GM12878 (cell line): Measurements from ENCODE around the gene SCIMP. TPM values are rescaled to one million over a fixed set of nuclear protein-coding genes. Genes with fewer than 3 reads are reported as not detected.
A peak's percentile ranks its signal among the peaks of the same experiment; 100 is the strongest.

Source experiments
- ATAC-seq: fragments of 200-7000 bp; cut with Tn5 transposase; 3 replicates; pipeline ENCODE4 v1.9.1; 2020; ENCODE audit warnings: mild to moderate bottlenecking, moderate library complexity
- BruUV-seq: library from RNA; stranded (reverse); fragments of 400-500 nt; replicated peaks from 2 replicates; lab custom pipeline; 2021; lab: Mats Ljungman, UMichigan
- CTCF ChIA-PET: fragments of 300-600 bp; sonication (Branson Sonifier 250); formaldehyde crosslinking; extraction: SDS; loops from one replicate; lab custom pipeline; 2021; ENCODE audit warnings: inconsistent platforms; lab: Yijun Ruan, JAX
- POLR2A ChIA-PET: fragments of 350-600 bp; formaldehyde crosslinking; extraction: SDS; loops from one replicate; lab custom pipeline; 2021; ENCODE audit warnings: inconsistent platforms; lab: Charles Lee
- RAD21 ChIA-PET: fragments of 300-600 bp; sonication (Branson Sonifier 250); formaldehyde crosslinking; loops from one replicate; lab custom pipeline; 2023; ENCODE audit warnings: antibody characterized with exemption; ENCODE audit not compliant: unreplicated experiment; lab: Charles Lee
- SMC1A ChIA-PET: fragments of 300-600 bp; sonication (Branson Sonifier 250); formaldehyde crosslinking; loops from one replicate; lab custom pipeline; 2023; ENCODE audit not compliant: unreplicated experiment, uncharacterized antibody; lab: Charles Lee
- DNase-seq: peaks from one replicate; pipeline ENCODE4 v3.0.0-alpha.2; 2011; ENCODE audit warnings: low read depth, low spot score
- FAIRE-seq: peaks from 3 replicates; lab custom pipeline; 2011; peaks lifted over from hg19 to GRCh38; lab: Jason Lieb, UNC
- H2AFZ ChIP-seq: 2 replicates; pipeline ENCODE4 v1.6.0; 2011; ENCODE audit warnings: low read depth, low read length, control low read depth; ENCODE audit not compliant: control insufficient read depth
- H3K27ac ChIP-seq: 2 replicates; pipeline ENCODE4 v1.5.1; 2011; ENCODE audit warnings: control low read depth; ENCODE audit not compliant: control insufficient read depth, insufficient read depth
- H3K27me3 ChIP-seq, 2 experiments: replicated peaks in 1 of 2; 2 replicates each; pipeline versions ENCODE4 v1.6.0 to v1.6.1; 2011; ENCODE audit warnings: low read length in 1 of 2; ENCODE audit not compliant: control insufficient read depth in 2 of 2, insufficient read depth in 2 of 2
- H3K36me3 ChIP-seq, 2 experiments: 2 replicates each; pipeline ENCODE4 v1.5.1; 2011; ENCODE audit warnings: low read length in 1 of 2; ENCODE audit not compliant: control insufficient read depth in 2 of 2, insufficient read depth in 2 of 2
- H3K4me1 ChIP-seq: 2 replicates; pipeline ENCODE4 v1.6.1; 2011; ENCODE audit warnings: mild to moderate bottlenecking, low read length, moderate library complexity, mixed read lengths; ENCODE audit not compliant: control insufficient read depth, insufficient read depth
- H3K4me2 ChIP-seq: 2 replicates; pipeline ENCODE4 v1.6.0; 2011; ENCODE audit warnings: control low read depth; ENCODE audit not compliant: control insufficient read depth, insufficient read depth
- H3K4me3 ChIP-seq: fragments of 200-600 bp; sonication (generic); 2 replicates; pipeline ENCODE4 v1.5.1; 2016
- H3K79me2 ChIP-seq: 2 replicates; pipeline ENCODE4 v1.6.0; 2011; ENCODE audit warnings: low read length; ENCODE audit not compliant: control insufficient read depth, insufficient read depth
- H3K9ac ChIP-seq: 2 replicates; pipeline ENCODE4 v1.8.0; 2011; ENCODE audit warnings: low read length, control low read depth, mixed read lengths; ENCODE audit not compliant: control insufficient read depth, insufficient read depth
- H3K9me3 ChIP-seq: replicated peaks from 3 replicates; pipeline ENCODE4 v1.5.1; 2011; ENCODE audit warnings: mild to moderate bottlenecking, low read length; ENCODE audit not compliant: control insufficient read depth, insufficient read depth
- H4K20me1 ChIP-seq: 2 replicates; pipeline ENCODE4 v1.6.0; 2011; ENCODE audit not compliant: control insufficient read depth, insufficient read depth
- HDAC6 ChIP-seq: fragments of 200-600 bp; sonication (generic); IDR thresholded peaks from one replicate; pipeline ENCODE4 v1.8.0; 2017; ENCODE audit warnings: antibody characterized with exemption; ENCODE audit not compliant: unreplicated experiment
- KLF5 ChIP-seq: fragments of 450-650 bp; IDR thresholded peaks from 2 replicates; pipeline ENCODE4 v1.6.1; 2014; ENCODE audit warnings: mild to moderate bottlenecking; ENCODE audit not compliant: partially characterized antibody
- MXI1 ChIP-seq: fragments of 150-350 bp; IDR thresholded peaks from 2 replicates; pipeline ENCODE4 v1.6.1; 2011; ENCODE audit warnings: low read depth, mild to moderate bottlenecking, inconsistent platforms, low read length, improper control_type of control experiment
- NBN ChIP-seq: fragments of 450-650 bp; IDR thresholded peaks from 2 replicates; pipeline ENCODE4 v1.6.1; 2016
- NFIC ChIP-seq: IDR thresholded peaks from 2 replicates; pipeline ENCODE4 v1.6.1; 2012; ENCODE audit warnings: low read depth, mild to moderate bottlenecking, inconsistent platforms, low read length, moderate library complexity
- SMAD5 ChIP-seq: IDR thresholded peaks from 2 replicates; pipeline ENCODE4 v1.6.1; 2016; ENCODE audit warnings: antibody characterized with exemption, low read depth
- STAT1 ChIP-seq: fragments of 450-650 bp; conservative IDR thresholded peaks from 2 replicates; pipeline ENCODE4 v1.6.1; 2014; ENCODE audit warnings: antibody characterized with exemption, mild to moderate bottlenecking
- SUZ12 ChIP-seq: fragments of 200-600 bp; sonication (generic); IDR thresholded peaks from one replicate; pipeline ENCODE4 v1.6.1; 2018; ENCODE audit warnings: antibody characterized with exemption, mild to moderate bottlenecking; ENCODE audit not compliant: unreplicated experiment
- TBL1XR1 ChIP-seq: IDR thresholded peaks from 2 replicates; pipeline ENCODE4 v1.6.1; 2012; ENCODE audit warnings: low read depth, low read length, improper control_type of control experiment
- TCF3 ChIP-seq: IDR thresholded peaks from 2 replicates; pipeline ENCODE4 v1.6.1; 2012; ENCODE audit warnings: low read depth, mild to moderate bottlenecking, low read length, borderline replicate concordance; ENCODE audit not compliant: insufficient read depth
- ZNF217 ChIP-seq: fragments of 450-650 bp; IDR thresholded peaks from 2 replicates; pipeline ENCODE4 v1.6.1; 2017; ENCODE audit warnings: antibody characterized with exemption, mild to moderate bottlenecking
- WGBS: methylation state at CpG from one replicate; pipeline ENCODE4 v1.1.6; 2016; ENCODE audit warnings: low lambda C conversion rate; ENCODE audit not compliant: insufficient replicate concordance, insufficient coverage; ENCODE audit errors: missing lambda C conversion rate; 5-methylcytosine and 5-hydroxymethylcytosine counted together
- in situ Hi-C: fragments of 300-500 bp; cut with MboI; formaldehyde crosslinking; loops from 9 replicates; pipeline ENCODE4 v1.14.3; 2018; ENCODE audit warnings: mixed read lengths
- intact Hi-C: fragments of 100-400 bp; cut with micrococcal nuclease; formaldehyde crosslinking; loops from one replicate; pipeline ENCODE4 v1.14.2; 2022; ENCODE audit not compliant: unreplicated experiment
- polyA plus RNA-seq, 11 experiments: library from polyadenylated mRNA; depleted of rRNA in 4 of 11; unstranded in 6 of 11; stranded (reverse) in 5 of 11; fragments of >200 nt; fragmentation: Nextera tagmentation in 4 of 11; fragmentation: Illumina TruSeq in 1 of 11; extraction: Ambion mirVana in 4 of 11; extraction: Trizol in 1 of 11; gene quantifications; 1 replicate in 1 of 11; 2 replicates in 10 of 11; pipeline versions ENCODE4 v1.2.1 to v1.2.3, GENCODE V29; 2011 to 2016; ENCODE audit warnings: inconsistent platforms in 2 of 11, missing spikeins in 2 of 11, low read depth in 1 of 11
- total RNA-seq, 4 experiments: library from RNA; depleted of rRNA in 3 of 4; stranded (reverse); fragments of >200 nt in 3 of 4; fragmentation: Illumina TruSeq in 1 of 4; extraction: Trizol in 1 of 4; gene quantifications; 2 replicates each; pipeline versions ENCODE4 v1.2.1 to v1.2.3, GENCODE V29; 2013 to 2021
- TF ChIP-seq, protein P1 (sequence below): IDR thresholded peaks from 2 replicates; pipeline ENCODE4 v1.6.1; 2011; ENCODE audit warnings: borderline replicate concordance, low read depth, mild to moderate bottlenecking, moderate library complexity, mixed read lengths, low read length; ENCODE audit not compliant: insufficient read depth; ENCODE audit errors: extremely low read length
- TF ChIP-seq, protein P2 (sequence below): fragments of 450-650 bp; IDR thresholded peaks from 2 replicates; pipeline ENCODE4 v1.6.1; 2017; ENCODE audit warnings: mild to moderate bottlenecking, low read depth, inconsistent platforms; ENCODE audit not compliant: poor library complexity, severe bottlenecking
- TF ChIP-seq, protein P3 (sequence below): IDR thresholded peaks from 2 replicates; pipeline ENCODE4 v1.6.1; 2011; ENCODE audit warnings: mild to moderate bottlenecking, low read depth, low read length, moderate library complexity; ENCODE audit not compliant: insufficient replicate concordance

Gene SCIMP
- total and polyA plus RNA-seq, 10 of the 15 experiments (the other 5 are each of a cell fraction or from before 2014, with no cell fraction given) = 56.7 to 151 (median 95.0) TPM

DNA sequence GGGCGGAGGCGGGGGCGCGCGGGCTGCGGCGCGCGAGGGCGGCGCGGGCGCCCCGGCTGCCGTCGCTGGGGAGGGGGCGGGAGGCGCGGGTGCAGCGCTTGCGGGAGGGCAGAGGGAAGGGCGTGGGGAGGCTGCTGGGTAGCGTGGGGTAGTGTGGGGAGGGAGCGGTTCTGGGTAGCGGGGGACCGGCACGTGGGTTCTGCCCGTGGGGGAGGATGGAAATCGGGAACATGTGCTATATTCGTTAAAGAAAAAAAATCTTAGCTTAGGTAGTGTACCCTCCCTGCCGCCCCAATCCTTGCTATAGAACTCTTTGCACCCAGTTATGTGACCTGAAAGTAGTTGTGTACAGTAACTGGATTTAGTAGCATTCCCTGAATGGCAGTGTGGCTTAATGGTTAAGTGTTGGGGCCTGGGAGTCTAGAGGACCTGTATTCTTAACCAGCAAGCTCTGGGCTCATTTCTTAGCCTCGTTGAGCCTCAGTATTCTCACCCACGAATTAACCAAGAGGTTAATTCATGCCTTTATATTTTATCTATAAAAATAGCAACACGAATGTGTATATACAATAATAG lies 48.1 kb upstream of the SCIMP start (continued):
- TF ChIP-seq SMAD5 (no peak), MXI1 (peak; percentile 47; the same call in 1 of the 2 replicates)
- TF ChIP-seq, protein P1, sequence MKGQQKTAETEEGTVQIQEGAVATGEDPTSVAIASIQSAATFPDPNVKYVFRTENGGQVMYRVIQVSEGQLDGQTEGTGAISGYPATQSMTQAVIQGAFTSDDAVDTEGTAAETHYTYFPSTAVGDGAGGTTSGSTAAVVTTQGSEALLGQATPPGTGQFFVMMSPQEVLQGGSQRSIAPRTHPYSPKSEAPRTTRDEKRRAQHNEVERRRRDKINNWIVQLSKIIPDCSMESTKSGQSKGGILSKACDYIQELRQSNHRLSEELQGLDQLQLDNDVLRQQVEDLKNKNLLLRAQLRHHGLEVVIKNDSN = peak; percentile 35

DNA sequence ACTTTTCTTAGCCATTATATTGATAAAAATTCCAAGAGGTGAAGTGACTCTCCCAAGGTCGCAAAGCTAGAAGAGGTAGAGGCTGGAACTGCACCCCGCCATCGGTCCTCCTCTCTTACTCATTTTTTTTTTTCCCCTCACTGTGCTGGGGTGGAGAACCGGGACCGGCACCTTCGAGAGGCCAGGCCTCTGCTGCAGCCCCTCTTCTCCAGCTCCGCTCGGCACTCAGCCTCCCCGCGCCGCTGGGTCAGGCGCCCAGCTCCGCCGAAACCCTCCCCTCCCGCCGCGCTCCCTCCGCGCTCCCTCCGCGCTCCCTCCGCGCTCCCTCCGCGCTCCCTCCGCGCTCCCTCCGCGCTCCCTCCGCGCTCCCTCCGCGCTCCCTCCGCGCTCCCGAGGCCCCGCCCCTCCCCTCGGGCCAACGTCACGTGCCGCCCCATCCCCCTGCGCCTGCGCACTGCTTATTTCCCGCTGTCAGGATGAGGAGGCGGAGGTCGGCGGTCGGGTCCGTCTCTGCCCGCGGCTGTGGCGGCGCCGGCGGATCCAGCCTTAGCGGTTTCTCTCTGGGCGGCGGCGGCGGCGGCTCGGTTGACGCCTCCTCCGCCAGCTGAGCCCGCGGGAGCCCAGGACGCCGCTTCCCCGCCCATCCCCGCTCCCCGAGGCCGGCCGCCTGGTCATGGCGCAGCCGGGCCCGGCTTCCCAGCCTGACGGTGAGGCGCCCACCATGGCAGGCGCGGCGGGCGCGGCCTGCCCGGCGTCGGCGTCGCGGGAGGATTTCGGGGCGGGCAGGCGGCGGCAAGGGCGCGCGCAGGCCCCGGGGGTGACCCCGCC lies 47.4 kb upstream of the SCIMP start, which contains the start of gene RABEP1:
TSS of gene RABEP1 (plus strand) at position 471 of the 828 bp plus-strand sequence. CDS start at position 674, 203 bp downstream.
- Histone ChIP-seq H3K9ac (peak within 1 kb of the TSS; percentile 92), H3K4me3 (peak within 1 kb of the TSS; percentile 79), H3K27ac (peak within 1 kb of the TSS; percentile 78), H2AFZ (peak within 1 kb of the TSS; percentile 85), H3K27me3 (no peaks in the 10 kb centered on the region), H4K20me1 (no peaks in the 10 kb centered on the region), H3K79me2 (peaks cover 49% of the 10 kb centered on the region), H3K9me3 (no peaks in the 10 kb centered on the region), H3K36me3 (peaks cover 0 to 7% of the 10 kb centered on the region in 2 experiments; a peak in 1 of 4 replicates), H3K4me2 (peak within 1 kb of the TSS; percentile 99), H3K4me1 (peaks cover 14% of the 10 kb centered on the region)
- ATAC-seq = peak; percentile 80
- FAIRE-seq = no peak
- DNase-seq = peak; percentile 46
- RAD21 ChIA-PET = interaction anchor here (0.8 to 1.3 kb wide), 7 partner anchors 13 to 137 kb away, joined by 3 to 4 read pairs (median 3); partner anchors contain the start of gene NUP88
- in situ Hi-C loops (no loop called here), intact Hi-C loops (no loop called here)
- POLR2A ChIA-PET = interaction anchor here (0.6 to 7.1 kb wide), 9 partner anchors 10 to 91 kb away, joined by 3 to 45 read pairs (median 3); no protein-coding TSS in a partner anchor
- 3% methylated on average over 36 of the region's 98 CpGs for WGBS
- SMC1A ChIA-PET = interaction anchor here (0.8 to 6.1 kb wide), 6 partner anchors 16 to 89 kb away, joined by 3 to 65 read pairs (median 4); no protein-coding TSS in a partner anchor
- CTCF ChIA-PET = interaction anchor here (0.9 to 2.0 kb wide), 5 partner anchors 23 to 157 kb away, joined by 3 to 5 read pairs (median 4); partner anchors contain the start of genes C1QBP and NUP88
- no TSS peak for BruUV-seq
- TF ChIP-seq HDAC6 = no peak
- no peak for TF ChIP-seq SUZ12
- TF ChIP-seq, protein P2, sequence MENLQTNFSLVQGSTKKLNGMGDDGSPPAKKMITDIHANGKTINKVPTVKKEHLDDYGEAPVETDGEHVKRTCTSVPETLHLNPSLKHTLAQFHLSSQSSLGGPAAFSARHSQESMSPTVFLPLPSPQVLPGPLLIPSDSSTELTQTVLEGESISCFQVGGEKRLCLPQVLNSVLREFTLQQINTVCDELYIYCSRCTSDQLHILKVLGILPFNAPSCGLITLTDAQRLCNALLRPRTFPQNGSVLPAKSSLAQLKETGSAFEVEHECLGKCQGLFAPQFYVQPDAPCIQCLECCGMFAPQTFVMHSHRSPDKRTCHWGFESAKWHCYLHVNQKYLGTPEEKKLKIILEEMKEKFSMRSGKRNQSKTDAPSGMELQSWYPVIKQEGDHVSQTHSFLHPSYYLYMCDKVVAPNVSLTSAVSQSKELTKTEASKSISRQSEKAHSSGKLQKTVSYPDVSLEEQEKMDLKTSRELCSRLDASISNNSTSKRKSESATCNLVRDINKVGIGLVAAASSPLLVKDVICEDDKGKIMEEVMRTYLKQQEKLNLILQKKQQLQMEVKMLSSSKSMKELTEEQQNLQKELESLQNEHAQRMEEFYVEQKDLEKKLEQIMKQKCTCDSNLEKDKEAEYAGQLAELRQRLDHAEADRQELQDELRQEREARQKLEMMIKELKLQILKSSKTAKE = no peak
- no peak for TF ChIP-seq TBL1XR1
- TF ChIP-seq TCF3 = 0 out of 2 replicates have a peak, but pooled peaks have one; percentile 16
- TF ChIP-seq ZNF217 = 0 out of 2 replicates have a peak, but pooled peaks have one; percentile 65
- no peak for TF ChIP-seq NFIC
- TF ChIP-seq SMAD5 = peak; percentile 64
- TF ChIP-seq KLF5 = no peak
- TF ChIP-seq NBN = peak; percentile 78
- TF ChIP-seq, protein P3, sequence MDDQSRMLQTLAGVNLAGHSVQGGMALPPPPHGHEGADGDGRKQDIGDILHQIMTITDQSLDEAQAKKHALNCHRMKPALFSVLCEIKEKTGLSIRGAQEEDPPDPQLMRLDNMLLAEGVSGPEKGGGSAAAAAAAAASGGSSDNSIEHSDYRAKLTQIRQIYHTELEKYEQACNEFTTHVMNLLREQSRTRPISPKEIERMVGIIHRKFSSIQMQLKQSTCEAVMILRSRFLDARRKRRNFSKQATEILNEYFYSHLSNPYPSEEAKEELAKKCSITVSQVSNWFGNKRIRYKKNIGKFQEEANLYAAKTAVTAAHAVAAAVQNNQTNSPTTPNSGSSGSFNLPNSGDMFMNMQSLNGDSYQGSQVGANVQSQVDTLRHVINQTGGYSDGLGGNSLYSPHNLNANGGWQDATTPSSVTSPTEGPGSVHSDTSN = peak; percentile 85
- no peak for TF ChIP-seq STAT1
